ENCODE results near the gene SAMD4A. TPM values are rescaled to one million over a fixed set of nuclear protein-coding genes. Genes with fewer than 3 reads are reported as not detected.

Gene SAMD4A
- total RNA-seq, 1 experiment from 2014 or later = 18.3 TPM

DNA sequence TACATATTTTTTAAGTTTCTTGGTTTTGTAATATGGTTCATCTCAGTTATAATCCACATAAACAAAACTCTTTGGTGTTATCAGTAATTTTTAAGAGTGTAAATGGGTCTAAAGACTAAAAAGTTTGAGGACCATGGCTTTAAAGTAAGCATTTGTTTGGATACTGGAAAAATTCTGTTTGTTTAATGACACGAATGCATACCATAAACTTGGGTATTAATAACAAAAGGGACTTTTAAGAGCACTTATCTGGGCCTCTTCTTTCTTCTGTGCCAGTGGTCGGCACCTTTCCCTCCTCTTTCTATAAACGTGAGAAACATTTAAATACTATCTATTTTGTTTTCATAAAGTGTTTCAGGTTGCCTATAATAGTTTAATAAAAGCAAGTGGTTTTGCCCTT, 47.4 kb downstream of the SAMD4A start:
- Histone ChIP-seq H3K4me2 (no peak overlapping the region), H3K79me2 (ENCODE audit: low read depth) (no peaks in the 10 kb centered on the region)
- CTCF ChIA-PET = no interaction called here

DNA sequence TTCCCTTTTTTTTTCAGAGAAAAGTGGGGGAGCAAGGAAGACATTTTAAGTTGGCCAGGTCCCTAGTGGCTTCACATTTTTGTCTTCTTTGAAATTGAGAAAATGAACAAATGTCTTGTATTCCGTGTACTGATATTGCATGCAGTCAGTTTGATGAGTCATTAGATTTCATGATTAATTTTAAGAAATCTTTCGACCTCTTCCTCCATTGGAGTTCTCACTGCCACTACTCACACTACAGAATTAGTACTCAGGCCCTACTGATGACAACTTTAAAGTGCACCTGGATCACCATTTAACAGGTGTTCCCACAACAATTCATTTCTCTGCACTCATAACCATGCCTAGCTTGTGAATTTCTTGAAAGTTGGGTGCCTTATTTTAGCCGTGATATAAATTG, 50.5 kb downstream of the SAMD4A start:
- no peak for DNase-seq
- no peaks in the 10 kb centered on the region; the same call in 1 of the 2 replicates for H3K79me2 ChIP-seq (ENCODE audit: low read depth)

More for the DNA sequence above, 47.4 kb downstream of the SAMD4A start:
- Histone ChIP-seq H3K27me3 (ENCODE audit: insufficient read depth, low read depth) (no peaks in the 10 kb centered on the region), H3K4me1 (replicated peaks; ENCODE audit: insufficient read depth) (no peaks in the 10 kb centered on the region), H3F3A (ENCODE audit: insufficient read depth, low read depth) (0 out of 2 replicates have a peak, but pooled peaks cover 5% of the 10 kb centered on the region), H3K27ac (no peak overlapping the region), H3K36me3 (ENCODE audit: low read depth) (no peaks in the 10 kb centered on the region), H4K20me1 (ENCODE audit: insufficient read depth) (no peaks in the 10 kb centered on the region), H3K4me3 (no peak overlapping the region), H3K9me2 (ENCODE audit: insufficient read depth) (no peaks in the 10 kb centered on the region), H3K9me3 (ENCODE audit: insufficient read depth, low read depth) (no peaks in the 10 kb centered on the region), H2AFZ (no peak overlapping the region)
- TF ChIP-seq, protein P1, sequence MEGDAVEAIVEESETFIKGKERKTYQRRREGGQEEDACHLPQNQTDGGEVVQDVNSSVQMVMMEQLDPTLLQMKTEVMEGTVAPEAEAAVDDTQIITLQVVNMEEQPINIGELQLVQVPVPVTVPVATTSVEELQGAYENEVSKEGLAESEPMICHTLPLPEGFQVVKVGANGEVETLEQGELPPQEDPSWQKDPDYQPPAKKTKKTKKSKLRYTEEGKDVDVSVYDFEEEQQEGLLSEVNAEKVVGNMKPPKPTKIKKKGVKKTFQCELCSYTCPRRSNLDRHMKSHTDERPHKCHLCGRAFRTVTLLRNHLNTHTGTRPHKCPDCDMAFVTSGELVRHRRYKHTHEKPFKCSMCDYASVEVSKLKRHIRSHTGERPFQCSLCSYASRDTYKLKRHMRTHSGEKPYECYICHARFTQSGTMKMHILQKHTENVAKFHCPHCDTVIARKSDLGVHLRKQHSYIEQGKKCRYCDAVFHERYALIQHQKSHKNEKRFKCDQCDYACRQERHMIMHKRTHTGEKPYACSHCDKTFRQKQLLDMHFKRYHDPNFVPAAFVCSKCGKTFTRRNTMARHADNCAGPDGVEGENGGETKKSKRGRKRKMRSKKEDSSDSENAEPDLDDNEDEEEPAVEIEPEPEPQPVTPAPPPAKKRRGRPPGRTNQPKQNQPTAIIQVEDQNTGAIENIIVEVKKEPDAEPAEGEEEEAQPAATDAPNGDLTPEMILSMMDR (conservative IDR thresholded peaks at IDR 0.05) = no peak
- no peak for TF ChIP-seq EZH2 (IDR thresholded peaks at IDR 0.05; ENCODE audit: low read depth)
- BruUV-seq (replicated peaks) = no TSS peak
- no peak for DNase-seq
- intact Hi-C loops (cut with micrococcal nuclease; ENCODE audit: unreplicated experiment) = no loop called here
- POLR2A ChIA-PET (ENCODE audit: unreplicated experiment) = no interaction called here

DNA sequence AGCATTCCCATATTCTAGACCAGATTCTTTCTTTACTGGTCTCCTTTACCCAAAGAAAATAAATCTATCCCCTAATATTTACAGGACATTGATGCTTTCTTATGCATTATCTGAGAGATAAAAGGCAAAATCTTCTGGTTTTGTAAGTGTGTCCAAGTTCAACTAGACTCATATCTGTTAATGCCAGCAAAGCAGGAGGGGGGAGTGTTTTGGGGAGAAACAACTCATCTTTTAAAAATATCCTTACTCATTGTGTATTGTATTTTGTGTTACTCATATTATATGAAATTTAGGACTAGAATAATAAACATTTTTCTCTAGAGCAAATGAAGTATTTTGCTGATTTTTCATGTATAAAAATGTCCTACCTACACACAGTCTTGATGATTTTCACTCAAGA, 54.8 kb downstream of the SAMD4A start:
- DNase-seq = no peak
- Histone ChIP-seq H3K9me2 (ENCODE audit: insufficient read depth) (no peaks in the 10 kb centered on the region), H3K4me2 (no peak overlapping the region), H2AFZ (no peak overlapping the region), H3K9me3 (ENCODE audit: insufficient read depth, low read depth) (no peaks in the 10 kb centered on the region), H3K4me3 (no peak overlapping the region), H4K20me1 (ENCODE audit: insufficient read depth) (0 out of 2 replicates have a peak, but pooled peaks cover 3% of the 10 kb centered on the region), H3K79me2 (ENCODE audit: low read depth) (no peaks in the 10 kb centered on the region; the same call in 1 of the 2 replicates), H3K27ac (no peak overlapping the region), H3K4me1 (replicated peaks; ENCODE audit: insufficient read depth) (0 out of 2 replicates have a peak, but pooled peaks cover 5% of the 10 kb centered on the region), H3K27me3 (ENCODE audit: insufficient read depth, low read depth) (no peaks in the 10 kb centered on the region), H3F3A (ENCODE audit: insufficient read depth, low read depth) (0 out of 2 replicates have a peak, but pooled peaks cover 5% of the 10 kb centered on the region), H3K36me3 (ENCODE audit: low read depth) (no peaks in the 10 kb centered on the region)
- ChIA-PET CTCF (no interaction called here), POLR2A (ENCODE audit: unreplicated experiment) (no interaction called here)
- intact Hi-C loops (cut with micrococcal nuclease; ENCODE audit: unreplicated experiment) = no loop called here
- no TSS peak for BruUV-seq (replicated peaks)
- TF ChIP-seq EZH2 (IDR thresholded peaks at IDR 0.05; ENCODE audit: low read depth) = no peak
- TF ChIP-seq, protein P1 (conservative IDR thresholded peaks at IDR 0.05) = no peak

More for the DNA sequence above, 50.5 kb downstream of the SAMD4A start:
- H3K4me3 ChIP-seq = no peak overlapping the region
- no peaks in the 10 kb centered on the region for H3K9me2 ChIP-seq (ENCODE audit: insufficient read depth)
- H3F3A ChIP-seq (ENCODE audit: insufficient read depth, low read depth) = 0 out of 2 replicates have a peak, but pooled peaks cover 5% of the 10 kb centered on the region
- BruUV-seq (replicated peaks) = no TSS peak
- no peaks in the 10 kb centered on the region for H4K20me1 ChIP-seq (ENCODE audit: insufficient read depth)
- POLR2A ChIA-PET (ENCODE audit: unreplicated experiment) = no interaction called here
- H3K9me3 ChIP-seq (ENCODE audit: insufficient read depth, low read depth) = no peaks in the 10 kb centered on the region
- CTCF ChIA-PET = no interaction called here
- no peaks in the 10 kb centered on the region for H3K36me3 ChIP-seq (ENCODE audit: low read depth)
- TF ChIP-seq, protein P1 (conservative IDR thresholded peaks at IDR 0.05) = no peak
- no peak for TF ChIP-seq EZH2 (IDR thresholded peaks at IDR 0.05; ENCODE audit: low read depth)
- H3K4me2 ChIP-seq = no peak overlapping the region
- intact Hi-C loops (cut with micrococcal nuclease; ENCODE audit: unreplicated experiment) = no loop called here
- no peak overlapping the region for H3K27ac ChIP-seq
- no peak overlapping the region; the same call in 1 of the 2 replicates for H2AFZ ChIP-seq
- no peaks in the 10 kb centered on the region for H3K27me3 ChIP-seq (ENCODE audit: insufficient read depth, low read depth)
- H3K4me1 ChIP-seq (replicated peaks; ENCODE audit: insufficient read depth) = no peaks in the 10 kb centered on the region

Measured in PC-9 (cell line).